HepG2 (cell line): ENCODE measurements around the gene CMIP. TPM values are rescaled to one million over a fixed set of nuclear protein-coding genes. Genes with fewer than 3 reads are reported as not detected.

Experiments
- ATAC-seq: fragments of 200-7000 bp; cut with Tn5 transposase; 3 replicates; pipeline ENCODE4 v1.9.1; 2020; ENCODE audit warnings: mild to moderate bottlenecking, moderate library complexity
- BruUV-seq: library from RNA; stranded (reverse); fragments of 400-500 nt; replicated peaks from 2 replicates; lab custom pipeline; 2021; lab: Mats Ljungman, UMichigan
- CTCF ChIA-PET: fragments of 300-600 bp; formaldehyde crosslinking; extraction: SDS; loops from one replicate; lab custom pipeline; 2021; ENCODE audit warnings: low total read pairs, inconsistent platforms, low intra/inter-chr PET ratio; lab: Yijun Ruan, JAX
- POLR2A ChIA-PET: fragments of 350-600 bp; sonication (Branson Sonifier 250); formaldehyde crosslinking; loops from one replicate; lab custom pipeline; 2020; ENCODE audit warnings: antibody characterized with exemption, inconsistent platforms; lab: Yijun Ruan, JAX
- DNase-seq: peaks from one replicate; pipeline ENCODE4 v3.0.0-alpha.2; 2015; ENCODE audit warnings: low spot score
- FAIRE-seq: peaks from 3 replicates; lab custom pipeline; 2011; peaks lifted over from hg19 to GRCh38; lab: Jason Lieb, UNC
- H2AFZ ChIP-seq: one replicate; pipeline ENCODE4 v1.6.1; 2011; ENCODE audit warnings: low read length, inconsistent platforms
- H3K27ac ChIP-seq: fragments of 300-600 bp; 3 replicates; pipeline ENCODE4 v1.8.0; 2011; ENCODE audit warnings: mixed run types, mild to moderate bottlenecking, mixed read lengths, low read length, inconsistent platforms; ENCODE audit not compliant: insufficient read depth; ENCODE audit errors: extremely low read length
- H3K27me3 ChIP-seq, 2 experiments: fragments of 200-600 bp in 1 of 2; 2 replicates in 1 of 2; 3 replicates in 1 of 2; pipeline versions ENCODE4 v1.6.0 to v1.8.0; 2011; ENCODE audit warnings: low read length in 2 of 2, mild to moderate bottlenecking in 2 of 2, moderate library complexity in 2 of 2, inconsistent platforms in 1 of 2; ENCODE audit not compliant: insufficient read depth in 2 of 2, control insufficient read depth in 1 of 2
- H3K36me3 ChIP-seq, 2 experiments: fragments of 200-600 bp in 1 of 2; replicated peaks in 1 of 2; 2 replicates in 1 of 2; 3 replicates in 1 of 2; pipeline versions ENCODE4 v1.5.1 to v1.8.0; 2011; ENCODE audit warnings: low read length in 2 of 2, inconsistent platforms in 1 of 2; ENCODE audit not compliant: insufficient read depth in 2 of 2, control insufficient read depth in 1 of 2
- H3K4me1 ChIP-seq: 2 replicates; pipeline ENCODE4 v1.5.1; 2012; ENCODE audit warnings: low read length, inconsistent platforms; ENCODE audit not compliant: insufficient read depth
- H3K4me2 ChIP-seq: 2 replicates; pipeline ENCODE4 v1.6.0; 2011; ENCODE audit warnings: low read depth, low read length, inconsistent platforms
- H3K4me3 ChIP-seq, 3 experiments: fragments of 200-600 bp in 1 of 3; sonication (generic), shearing (Covaris generic) in 1 of 3; replicated peaks in 1 of 3; 2 replicates each; pipeline ENCODE4 v1.5.1; 2011 to 2016; ENCODE audit warnings: low read length in 3 of 3, inconsistent platforms in 2 of 3, low read depth in 2 of 3, mild to moderate bottlenecking in 2 of 3, control low read depth in 1 of 3, mixed read lengths in 1 of 3; ENCODE audit not compliant: insufficient read depth in 1 of 3
- H3K79me2 ChIP-seq: one replicate; pipeline ENCODE4 v1.6.1; 2011; ENCODE audit warnings: low read length, inconsistent platforms; ENCODE audit not compliant: insufficient read depth
- H3K9ac ChIP-seq: 2 replicates; pipeline ENCODE4 v1.6.0; 2011; ENCODE audit warnings: mild to moderate bottlenecking, low read depth, low read length, inconsistent platforms; ENCODE audit not compliant: insufficient read depth
- H3K9me3 ChIP-seq: 2 replicates; pipeline ENCODE4 v1.5.1; 2012; ENCODE audit warnings: mild to moderate bottlenecking, low read length
- H4K20me1 ChIP-seq: 2 replicates; pipeline ENCODE4 v1.6.0; 2011; ENCODE audit warnings: inconsistent platforms, mild to moderate bottlenecking, low read length, moderate library complexity; ENCODE audit not compliant: insufficient read depth
- AGO2 ChIP-seq: fragments of 200-400 bp; formaldehyde crosslinking; optimal IDR thresholded peaks from 2 replicates; pipeline ENCODE3; 2017; ENCODE audit warnings: mild to moderate bottlenecking, low read depth, low read length, moderate library complexity
- ARNT ChIP-seq: fragments of 450-650 bp; IDR thresholded peaks from 2 replicates; pipeline ENCODE4 v1.6.1; 2017
- HNF4G ChIP-seq, 2 experiments: sonication (generic) in 1 of 2; formaldehyde crosslinking in 1 of 2; IDR thresholded peaks; 2 replicates each; pipeline versions ENCODE4 v1.4.0 to v1.6.1; 2011 to 2020; ENCODE audit warnings: borderline replicate concordance in 2 of 2, low read depth in 2 of 2, mild to moderate bottlenecking in 2 of 2, low read length in 1 of 2, missing genetic modification reagents in 1 of 2, moderate library complexity in 1 of 2
- MEIS1 ChIP-seq: sonication (generic); formaldehyde crosslinking; IDR thresholded peaks from 2 replicates; pipeline ENCODE4 v1.9.0; 2021; ENCODE audit warnings: mild to moderate bottlenecking, missing genetic modification reagents, moderate library complexity, borderline replicate concordance
- NCOA1 ChIP-seq: sonication (generic); formaldehyde crosslinking; IDR thresholded peaks from 2 replicates; pipeline ENCODE4 v1.9.0; 2021; ENCODE audit warnings: missing genetic modification reagents
- RARG ChIP-seq: sonication (generic); formaldehyde crosslinking; IDR thresholded peaks from 2 replicates; pipeline ENCODE4 v1.4.0; 2020; ENCODE audit warnings: low read depth, mild to moderate bottlenecking, missing genetic modification reagents
- RBM22 ChIP-seq: fragments of 200-400 bp; formaldehyde crosslinking; optimal IDR thresholded peaks from 2 replicates; pipeline ENCODE3; 2017; ENCODE audit warnings: mild to moderate bottlenecking, low read length, moderate library complexity
- SALL1 ChIP-seq: sonication (generic); formaldehyde crosslinking; IDR thresholded peaks from 2 replicates; pipeline ENCODE4 v1.8.0; 2022; ENCODE audit warnings: mild to moderate bottlenecking, missing genetic modification reagents
- ZNF24 ChIP-seq: fragments of 450-650 bp; IDR thresholded peaks from 2 replicates; pipeline ENCODE4 v1.6.1; 2017; ENCODE audit warnings: antibody characterized with exemption, mild to moderate bottlenecking
- WGBS: methylation state at CpG from one replicate; pipeline ENCODE4 v1.1.6; 2017; ENCODE audit warnings: low lambda C conversion rate; 5-methylcytosine and 5-hydroxymethylcytosine counted together
- in situ Hi-C: cut with HindIII; loops from 2 replicates; pipeline ENCODE4 v1.10.0; 2017; ENCODE audit warnings: low pct_unique_long_range_greater_than_20kb; ENCODE audit not compliant: extremely low pct_ligation_motif_present
- intact Hi-C: fragments of 100-400 bp; cut with micrococcal nuclease; formaldehyde crosslinking; loops from one replicate; pipeline ENCODE4 v1.10.0; 2022; ENCODE audit not compliant: unreplicated experiment
- polyA plus RNA-seq, 8 experiments: library from polyadenylated mRNA; depleted of rRNA in 3 of 8; stranded (reverse) in 7 of 8; unstranded in 1 of 8; fragments of >200 nt; fragmentation: Illumina TruSeq in 4 of 8; extraction: Trizol in 4 of 8; gene quantifications; 2 replicates each; pipeline versions ENCODE4 v1.2.1 to v1.2.3, GENCODE V29; 2011 to 2016; ENCODE audit warnings: low read depth in 4 of 8, missing spikeins in 1 of 8, mixed read lengths in 1 of 8; ENCODE audit not compliant: insufficient read depth in 1 of 8
- total RNA-seq, 5 experiments: library from RNA; depleted of rRNA; stranded (reverse); fragments of >200 nt; fragmentation: Illumina TruSeq; extraction: Trizol; gene quantifications; 2 replicates each; pipeline ENCODE4 v1.2.3, GENCODE V29; 2016; ENCODE audit warnings: low read depth in 1 of 5
- TF ChIP-seq, protein P1 (sequence below): sonication (generic); formaldehyde crosslinking; IDR thresholded peaks from 2 replicates; pipeline ENCODE4 v1.4.0; 2020; ENCODE audit warnings: missing genetic modification reagents, low read depth, mild to moderate bottlenecking, borderline replicate concordance
- TF ChIP-seq, protein P2 (sequence below): sonication (generic); formaldehyde crosslinking; IDR thresholded peaks from 2 replicates; pipeline ENCODE4 v1.4.0; 2020; ENCODE audit warnings: missing genetic modification reagents

CMIP gene
- total and polyA plus RNA-seq, 2 of the 13 experiments (the other 11 are each of a cell fraction or from before 2014, with no cell fraction given): 10.9 to 18.1 TPM

DNA sequence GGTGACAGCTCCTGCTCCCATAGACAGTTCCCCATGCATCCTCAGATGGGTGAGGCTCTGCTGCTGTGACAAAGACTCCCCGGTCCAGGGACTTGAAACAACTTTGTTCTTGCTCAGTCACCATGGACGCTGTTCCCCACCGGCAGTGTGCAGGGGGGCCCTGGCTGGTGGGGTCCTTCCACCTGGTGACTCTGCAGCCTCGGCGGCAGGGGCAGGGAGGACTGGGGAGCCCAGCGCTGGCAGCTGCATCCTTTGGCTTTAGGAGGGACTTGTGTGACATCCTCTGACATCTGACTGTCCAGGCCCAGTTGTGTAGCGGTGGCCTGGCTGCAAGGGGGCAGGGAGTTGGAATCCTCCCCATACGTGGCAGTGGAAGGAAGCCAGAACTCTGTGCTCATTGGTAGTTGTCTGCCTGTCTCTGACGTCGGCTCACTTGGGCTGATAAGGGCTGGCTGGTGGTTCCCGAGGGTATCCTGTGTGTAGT lies 107.3 kb downstream of the CMIP start (continued):
- TF ChIP-seq, protein P1, sequence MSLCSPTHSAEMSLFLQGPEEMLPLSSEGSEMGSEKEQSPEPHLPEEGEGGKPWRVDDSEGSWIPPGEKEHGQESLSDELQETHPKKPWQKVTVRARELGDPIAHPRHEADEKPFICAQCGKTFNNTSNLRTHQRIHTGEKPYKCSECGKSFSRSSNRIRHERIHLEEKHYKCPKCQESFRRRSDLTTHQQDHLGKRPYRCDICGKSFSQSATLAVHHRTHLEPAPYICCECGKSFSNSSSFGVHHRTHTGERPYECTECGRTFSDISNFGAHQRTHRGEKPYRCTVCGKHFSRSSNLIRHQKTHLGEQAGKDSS (CRISPR knock-in tag): 0 out of 2 replicates have a peak, but pooled peaks have one; percentile 34
- TF ChIP-seq, protein P2, sequence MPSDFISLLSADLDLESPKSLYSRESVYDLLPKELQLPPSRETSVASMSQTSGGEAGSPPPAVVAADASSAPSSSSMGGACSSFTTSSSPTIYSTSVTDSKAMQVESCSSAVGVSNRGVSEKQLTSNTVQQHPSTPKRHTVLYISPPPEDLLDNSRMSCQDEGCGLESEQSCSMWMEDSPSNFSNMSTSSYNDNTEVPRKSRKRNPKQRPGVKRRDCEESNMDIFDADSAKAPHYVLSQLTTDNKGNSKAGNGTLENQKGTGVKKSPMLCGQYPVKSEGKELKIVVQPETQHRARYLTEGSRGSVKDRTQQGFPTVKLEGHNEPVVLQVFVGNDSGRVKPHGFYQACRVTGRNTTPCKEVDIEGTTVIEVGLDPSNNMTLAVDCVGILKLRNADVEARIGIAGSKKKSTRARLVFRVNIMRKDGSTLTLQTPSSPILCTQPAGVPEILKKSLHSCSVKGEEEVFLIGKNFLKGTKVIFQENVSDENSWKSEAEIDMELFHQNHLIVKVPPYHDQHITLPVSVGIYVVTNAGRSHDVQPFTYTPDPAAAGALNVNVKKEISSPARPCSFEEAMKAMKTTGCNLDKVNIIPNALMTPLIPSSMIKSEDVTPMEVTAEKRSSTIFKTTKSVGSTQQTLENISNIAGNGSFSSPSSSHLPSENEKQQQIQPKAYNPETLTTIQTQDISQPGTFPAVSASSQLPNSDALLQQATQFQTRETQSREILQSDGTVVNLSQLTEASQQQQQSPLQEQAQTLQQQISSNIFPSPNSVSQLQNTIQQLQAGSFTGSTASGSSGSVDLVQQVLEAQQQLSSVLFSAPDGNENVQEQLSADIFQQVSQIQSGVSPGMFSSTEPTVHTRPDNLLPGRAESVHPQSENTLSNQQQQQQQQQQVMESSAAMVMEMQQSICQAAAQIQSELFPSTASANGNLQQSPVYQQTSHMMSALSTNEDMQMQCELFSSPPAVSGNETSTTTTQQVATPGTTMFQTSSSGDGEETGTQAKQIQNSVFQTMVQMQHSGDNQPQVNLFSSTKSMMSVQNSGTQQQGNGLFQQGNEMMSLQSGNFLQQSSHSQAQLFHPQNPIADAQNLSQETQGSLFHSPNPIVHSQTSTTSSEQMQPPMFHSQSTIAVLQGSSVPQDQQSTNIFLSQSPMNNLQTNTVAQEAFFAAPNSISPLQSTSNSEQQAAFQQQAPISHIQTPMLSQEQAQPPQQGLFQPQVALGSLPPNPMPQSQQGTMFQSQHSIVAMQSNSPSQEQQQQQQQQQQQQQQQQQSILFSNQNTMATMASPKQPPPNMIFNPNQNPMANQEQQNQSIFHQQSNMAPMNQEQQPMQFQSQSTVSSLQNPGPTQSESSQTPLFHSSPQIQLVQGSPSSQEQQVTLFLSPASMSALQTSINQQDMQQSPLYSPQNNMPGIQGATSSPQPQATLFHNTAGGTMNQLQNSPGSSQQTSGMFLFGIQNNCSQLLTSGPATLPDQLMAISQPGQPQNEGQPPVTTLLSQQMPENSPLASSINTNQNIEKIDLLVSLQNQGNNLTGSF (CRISPR knock-in tag): 0 out of 2 replicates have a peak, but pooled peaks have one; percentile 41
- TF ChIP-seq SALL1: 0 out of 2 replicates have a peak, but pooled peaks have one; percentile 6
- no peak for TF ChIP-seq ARNT
- no peak for TF ChIP-seq ZNF24
- peak; percentile 61 for TF ChIP-seq AGO2

DNA sequence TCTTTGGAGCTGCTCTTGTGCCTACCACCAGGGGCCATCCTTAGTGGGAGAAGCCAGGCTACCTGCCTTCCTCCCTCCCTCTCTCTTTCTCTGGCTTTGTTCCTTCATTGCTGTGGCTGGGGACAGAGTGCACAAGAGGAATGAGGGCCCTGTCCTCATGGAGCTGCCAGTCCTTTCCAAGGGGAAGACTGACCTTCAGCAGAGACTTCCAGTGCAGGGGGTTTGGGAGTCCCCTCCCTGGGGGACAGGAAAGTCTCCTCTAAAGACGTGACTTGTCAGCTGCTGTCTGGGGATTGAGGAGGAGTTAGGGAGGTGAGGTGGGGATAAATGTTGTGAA lies 108.1 kb downstream of the CMIP start:
- Histone ChIP-seq H3K79me2 (peaks cover 94% of the 10 kb centered on the region), H4K20me1 (peaks cover 71% of the 10 kb centered on the region), H3K9me3 (no peaks in the 10 kb centered on the region), H3K27me3 (no peaks in the 10 kb centered on the region), H3K4me1 (peaks cover 84% of the 10 kb centered on the region), H3K27ac (peak overlapping the region; percentile 58), H2AFZ (no peak overlapping the region), H3K36me3 (peaks cover 5 to 23% of the 10 kb centered on the region in 2 experiments), H3K4me3 (peak overlapping the region in 1 of 3 experiments; percentile 42; a peak in 2 of 6 replicates), H3K4me2 (peak overlapping the region; percentile 58), H3K9ac (peak overlapping the region; percentile 43)
- intact Hi-C loops: loop anchor here (1.0 to 2.0 kb wide), 2 partner anchors 30 to 100 kb away; no protein-coding TSS in a partner anchor
- no TSS peak for BruUV-seq
- POLR2A ChIA-PET: interaction anchor here (1.0 to 1.6 kb wide), 4 partner anchors 15 to 39 kb away, joined by 3 to 5 read pairs (median 4); no protein-coding TSS in a partner anchor
- no peak for FAIRE-seq
- no peak for DNase-seq
- CTCF ChIA-PET: no interaction called here
- WGBS: 47% methylated on average over 1 of the region's 1 CpG
- in situ Hi-C loops: no loop called here
- ATAC-seq: peak; percentile 1
- TF ChIP-seq MEIS1 (no peak), RBM22 (peak; percentile 3), NCOA1 (CRISPR knock-in tag) (peak; percentile 62; the same call in 1 of the 2 replicates), RARG (CRISPR knock-in tag) (no peak), HNF4G (IDR thresholded peaks at IDR 0.05; ENCODE audit: borderline replicate concordance, low read depth, low read length) (no peak), HNF4G (CRISPR knock-in tag; IDR thresholded peaks at IDR 0.05; ENCODE audit: borderline replicate concordance, low read depth) (0 out of 2 replicates have a peak, but pooled peaks have one; percentile 42)
